Central memory CD4-positive, alpha-beta T cell (primary cell): ENCODE data around the gene ARPC5L.

Source experiments
- DNase-seq: peaks from one replicate; pipeline ENCODE4 v3.0.0; 2022

The ARPC5L gene

GRCh38 chr9:124868511-124869465, 6.9 kb downstream of the ARPC5L start:
- peak; percentile 94 for DNase-seq

GRCh38 chr9:124869466-124869985, 7.6 kb downstream of the ARPC5L start:
- peak; percentile 41 for DNase-seq

- peak; percentile 74 for DNase-seq
These were observed 8.1 kb downstream of the ARPC5L start for GRCh38 chr9:124869986-124870560.

- DNase-seq, result no peak
These were observed 8.8 kb downstream of the ARPC5L start for GRCh38 chr9:124870723-124871122.

GRCh38 chr9:124871156-124871561, 9.2 kb downstream of the ARPC5L start:
- no peak for DNase-seq

GRCh38 chr9:124873664-124874063, 11.7 kb downstream of the ARPC5L start:
- no peak for DNase-seq

- DNase-seq, result no peak
These were observed 13.6 kb downstream of the ARPC5L start for GRCh38 chr9:124875501-124875900.

GRCh38 chr9:124877021-124877782, 15.3 kb downstream of the ARPC5L start:
- no peak for DNase-seq

- no peak for DNase-seq
These were observed 16.1 kb downstream of the ARPC5L start for GRCh38 chr9:124878021-124878420.

GRCh38 chr9:124878518-124878917, 16.6 kb downstream of the ARPC5L start:
- no peak for DNase-seq

GRCh38 chr9:124879226-124879625, 17.3 kb downstream of the ARPC5L start:
- no peak for DNase-seq

GRCh38 chr9:124880501-124880900, 18.6 kb downstream of the ARPC5L start:
- no peak for DNase-seq

GRCh38 chr9:124881138-124881743, 19.3 kb downstream of the ARPC5L start:
- no peak for DNase-seq

GRCh38 chr9:124882231-124882630, 20.3 kb downstream of the ARPC5L start:
- DNase-seq, result no peak

- DNase-seq, result no peak
These were observed 22.4 kb downstream of the ARPC5L start for GRCh38 chr9:124884376-124884775.

GRCh38 chr9:124885551-124885950, 23.6 kb downstream of the ARPC5L start:
- DNase-seq, result no peak

- no peak for DNase-seq
These were observed 24.5 kb downstream of the ARPC5L start for GRCh38 chr9:124886461-124886860.

GRCh38 chr9:124886866-124887492, 25.0 kb downstream of the ARPC5L start:
- DNase-seq, result no peak

GRCh38 chr9:124887832-124888231, 25.9 kb downstream of the ARPC5L start:
- DNase-seq, result no peak

GRCh38 chr9:124889006-124889405, 27.1 kb downstream of the ARPC5L start:
- DNase-seq, result no peak

GRCh38 chr9:124890179-124890578, 28.2 kb downstream of the ARPC5L start:
- no peak for DNase-seq

- DNase-seq, result no peak
These were observed 32.3 kb downstream of the ARPC5L start for GRCh38 chr9:124894035-124894740.
